Urothelium cell line (cell line): Measurements from ENCODE around the gene RNF44.
"Not testable (repeated sequence)": the region's sequence is repeated elsewhere in the genome, so short reads cannot be mapped to it uniquely, and the experiment has no call there.

Experiments used
- DNase-seq: peaks from one replicate; pipeline ENCODE4 v3.0.0; 2011; ENCODE audit warnings: low spot score, mixed read lengths
- FAIRE-seq: peaks from 2 replicates; lab custom pipeline; 2011; peaks lifted over from hg19 to GRCh38; lab: Jason Lieb, UNC

RNF44 gene

GRCh38 chr5:176521699-176522263 is 15.4 kb downstream of the RNF44 start:
- DNase-seq = no peak
- FAIRE-seq = no peak

GRCh38 chr5:176521286-176521685 is 15.9 kb downstream of the RNF44 start:
- no peak for DNase-seq
- FAIRE-seq = no peak

- FAIRE-seq = no peak
- no peak for DNase-seq
Measured at GRCh38 chr5:176519810-176520720, 17.1 kb downstream of the RNF44 start.

DNA sequence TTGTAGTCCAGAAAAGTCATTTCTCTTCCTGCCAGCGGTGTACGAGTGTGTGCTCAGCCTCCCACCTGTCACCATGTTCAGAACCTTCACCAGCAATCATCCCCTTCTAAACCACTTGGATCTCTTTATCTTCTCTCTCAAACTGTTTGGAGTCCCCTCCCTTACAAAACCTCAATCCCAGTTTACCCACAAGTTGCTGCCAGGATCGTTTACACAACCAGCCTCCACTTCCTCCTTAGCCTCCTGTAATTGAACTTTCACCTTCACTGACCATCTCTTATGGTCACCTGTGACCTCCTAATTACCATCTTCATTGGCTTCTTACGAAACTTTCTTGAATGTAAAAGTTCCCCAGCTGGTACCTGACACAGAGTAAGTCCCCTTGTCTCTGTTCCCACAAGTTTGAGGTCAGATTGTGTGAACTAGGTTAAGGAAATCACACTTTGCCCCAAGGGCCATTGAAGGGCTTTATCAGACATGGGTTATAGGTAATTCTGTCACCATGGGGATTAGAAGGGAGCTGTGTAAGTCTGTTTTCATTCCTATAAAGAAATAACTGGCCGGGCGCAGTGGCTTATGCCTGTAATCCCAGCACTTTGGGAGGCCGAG is 20.0 kb downstream of the RNF44 start:
- DNase-seq = no peak
- FAIRE-seq = no peak

- no peak for DNase-seq
- no peak for FAIRE-seq
Measured at GRCh38 chr5:176515396-176515795, 21.8 kb downstream of the RNF44 start.

- FAIRE-seq (no peak), DNase-seq (no peak)
Measured at GRCh38 chr5:176514244-176514950, 22.8 kb downstream of the RNF44 start.

DNA sequence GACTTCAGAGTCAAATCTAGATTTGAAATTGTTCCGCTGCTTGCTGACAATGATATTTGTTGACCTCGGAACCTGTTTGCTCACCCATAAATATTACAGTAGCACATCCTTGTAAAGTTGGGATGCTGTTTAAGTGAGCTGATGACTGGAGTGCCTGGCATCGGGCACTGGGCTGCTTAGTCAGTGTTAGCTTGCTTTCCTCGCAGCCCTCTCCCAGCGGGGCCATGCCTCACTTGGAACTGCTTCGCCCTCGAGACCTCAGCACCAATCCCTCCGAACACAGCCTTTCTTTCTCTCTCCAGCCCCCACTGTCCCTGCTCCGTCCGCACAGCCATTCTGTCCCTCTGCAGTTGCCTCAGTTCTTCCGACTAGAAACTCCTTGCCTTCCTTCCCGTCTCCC is 23.4 kb downstream of the RNF44 start:
- FAIRE-seq (no peak), DNase-seq (no peak)

- no peak for DNase-seq
- no peak for FAIRE-seq
Measured at GRCh38 chr5:176508603-176509002, 28.6 kb downstream of the RNF44 start.

- no peak for DNase-seq
- no peak for FAIRE-seq
Measured at GRCh38 chr5:176507911-176508310, 29.3 kb downstream of the RNF44 start.

DNA sequence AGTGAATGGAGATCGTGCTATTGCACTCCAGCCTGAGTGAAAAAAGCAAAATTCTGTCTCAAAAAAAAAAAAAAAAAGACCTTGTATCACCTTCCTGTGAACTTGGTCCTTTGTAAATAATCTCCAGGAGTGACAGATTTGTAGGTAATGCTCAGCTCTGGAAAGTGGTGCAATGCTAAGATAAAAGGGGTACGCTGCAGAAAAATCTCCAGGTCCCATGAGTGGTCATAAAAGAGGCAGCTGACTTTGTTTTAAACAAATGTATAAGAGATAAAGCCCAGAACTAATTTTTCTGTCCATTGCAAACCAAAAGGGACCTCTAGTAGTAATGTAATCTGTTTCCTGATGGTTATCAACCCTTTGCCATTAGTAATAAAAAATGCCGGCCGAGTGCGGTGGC is 33.7 kb downstream of the RNF44 start:
- FAIRE-seq (no peak), DNase-seq (no peak)

GRCh38 chr5:176501333-176501732 is 35.9 kb downstream of the RNF44 start:
- DNase-seq = no peak
- FAIRE-seq = no peak

DNA sequence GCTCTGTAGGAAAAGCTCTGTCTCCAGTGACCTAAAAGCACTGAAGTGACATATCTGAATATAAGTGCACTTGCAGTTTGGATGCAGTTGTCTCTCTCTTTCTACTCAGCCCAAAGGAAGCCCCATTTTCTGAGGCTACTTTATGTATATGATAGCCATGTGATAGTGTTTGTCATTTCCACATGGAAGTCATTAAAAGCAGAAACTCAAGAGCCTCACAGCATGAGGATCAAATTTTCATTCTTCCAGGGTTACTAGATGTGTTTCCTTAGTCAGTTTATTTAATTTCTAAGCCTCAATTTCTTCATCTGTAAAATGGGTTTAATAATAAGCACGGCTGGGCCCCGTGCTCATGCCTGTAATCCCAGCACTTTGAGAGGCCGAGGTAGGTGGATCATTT is 36.7 kb downstream of the RNF44 start:
- FAIRE-seq (no peak), DNase-seq (no peak)

DNA sequence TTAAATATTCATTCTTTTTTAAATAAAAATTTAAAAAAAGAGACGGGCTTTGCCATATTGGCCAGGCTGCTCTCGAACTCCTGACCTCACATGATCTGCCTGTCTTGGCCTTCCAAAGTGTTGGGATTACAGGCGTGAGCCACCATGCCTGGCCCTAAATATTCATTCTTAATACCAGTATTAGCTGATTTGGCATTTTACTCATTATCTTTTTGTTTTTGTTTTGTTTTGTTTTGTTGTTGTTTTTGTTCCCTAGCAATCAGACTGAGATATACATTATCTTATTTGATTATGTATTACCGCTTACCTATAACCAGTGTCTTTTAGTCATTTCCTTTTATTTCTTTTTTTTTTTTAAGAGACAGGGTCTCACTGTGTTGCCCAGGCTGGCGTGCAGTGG is 37.9 kb downstream of the RNF44 start:
- FAIRE-seq = no peak
- no peak for DNase-seq

- FAIRE-seq (no peak), DNase-seq (no peak)
Measured at GRCh38 chr5:176497852-176498251, 39.4 kb downstream of the RNF44 start.

DNA sequence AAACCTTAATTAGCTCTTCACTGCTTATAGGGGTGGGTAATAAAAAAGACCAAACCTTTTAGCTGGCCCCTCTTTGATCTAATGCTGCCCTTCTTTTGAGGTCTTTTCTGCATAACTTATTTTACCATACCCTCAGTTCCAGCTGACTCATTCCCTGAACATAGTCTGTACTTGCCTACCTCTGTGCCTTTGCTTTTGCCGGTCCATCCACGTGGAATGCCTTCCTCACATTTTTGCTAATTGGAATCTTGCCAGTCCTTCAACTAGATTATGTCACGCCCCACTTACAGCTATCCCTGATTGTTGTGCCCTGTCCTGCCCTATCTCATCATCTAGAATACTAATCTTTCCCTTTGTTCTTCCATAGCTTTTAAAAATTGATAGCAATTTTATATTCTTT is 44.8 kb downstream of the RNF44 start:
- FAIRE-seq (no peak), DNase-seq (no peak)

- DNase-seq = no peak
- no peak for FAIRE-seq
Measured at GRCh38 chr5:176491901-176492300, 45.3 kb downstream of the RNF44 start.

DNA sequence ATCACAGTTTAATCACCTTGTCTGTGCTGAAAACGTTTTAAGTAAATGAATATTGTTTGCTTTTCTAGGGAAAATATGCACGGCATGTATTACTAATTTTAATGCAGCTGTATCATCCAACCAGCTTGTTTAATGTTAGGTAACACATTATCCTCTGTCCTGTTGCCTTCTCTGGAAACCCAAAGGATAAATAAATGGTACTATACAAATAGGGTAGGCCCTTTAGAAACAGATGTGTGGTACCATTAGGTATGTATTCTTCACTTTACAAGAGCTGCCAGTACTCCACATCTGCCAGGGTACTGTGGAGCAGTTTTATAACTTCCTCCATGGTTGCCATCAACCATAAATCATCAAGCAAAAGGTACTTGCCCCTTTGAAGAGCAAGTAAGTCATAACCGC is 46.1 kb downstream of the RNF44 start:
- DNase-seq = no peak
- FAIRE-seq = no peak

DNA sequence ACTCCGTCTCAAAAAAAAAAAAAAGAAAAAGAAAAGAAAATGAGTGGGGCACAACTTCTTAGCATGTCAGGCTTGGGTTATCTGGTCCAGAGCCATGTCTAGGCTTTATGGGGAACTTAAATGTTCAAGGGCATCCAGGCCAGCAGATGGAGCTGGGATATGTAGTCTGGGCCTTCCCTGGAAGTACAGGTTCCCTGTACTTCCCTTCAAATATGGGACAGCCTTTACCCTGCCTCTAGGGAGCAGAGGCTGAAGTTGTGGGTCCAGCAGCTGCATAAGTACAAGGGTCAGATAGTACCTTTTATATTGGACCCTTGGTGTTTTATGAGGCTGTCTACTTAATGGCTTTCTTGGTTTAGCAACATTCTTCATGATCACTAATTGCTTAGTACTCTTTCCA is 46.9 kb downstream of the RNF44 start:
- DNase-seq (no peak), FAIRE-seq (no peak)

GRCh38 chr5:176489077-176489476 is 48.1 kb downstream of the RNF44 start:
- FAIRE-seq (no peak), DNase-seq (no peak)

DNA sequence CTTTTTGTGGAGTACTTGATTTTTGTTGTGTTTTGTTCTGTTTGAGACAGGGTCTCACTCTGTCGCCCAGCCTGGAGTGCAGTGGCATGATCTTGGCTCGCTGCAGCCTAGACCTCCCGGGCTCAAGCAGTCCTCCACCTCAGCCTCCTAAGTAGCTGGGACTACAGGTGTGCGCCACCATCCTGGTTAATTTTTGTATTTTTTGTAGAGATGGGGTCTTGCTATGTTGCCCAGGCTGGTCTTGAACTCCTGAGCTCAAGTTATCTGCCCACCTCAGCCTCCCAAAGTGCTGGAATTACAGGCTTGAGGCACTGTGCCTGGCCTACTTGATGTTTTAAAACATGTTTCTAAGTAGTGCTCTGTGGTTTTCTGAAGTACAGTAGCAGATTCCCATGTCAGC is 50.0 kb downstream of the RNF44 start:
- not testable (repeated sequence) for DNase-seq, FAIRE-seq

GRCh38 chr5:176486189-176486757 is 50.9 kb downstream of the RNF44 start:
- DNase-seq (no peak), FAIRE-seq (no peak)
